Measurements from ENCODE around the gene NOX3.
"Not testable (repeated sequence)": the region's sequence is repeated elsewhere in the genome, so short reads cannot be mapped to it uniquely, and the experiment has no call there.

The NOX3 gene

GRCh38 chr6:155454471-155454870 is 1.2 kb downstream of the NOX3 start:
- H3K9ac ChIP-seq (ENCODE audit: low read length): no peak overlapping the region
- no peaks in the 10 kb centered on the region for H3K36me3 ChIP-seq (ENCODE audit: insufficient read depth, low read length)
- H3K4me1 ChIP-seq (ENCODE audit: insufficient read depth, low read length): no peaks in the 10 kb centered on the region
- H3K27me3 ChIP-seq (ENCODE audit: control insufficient read depth in 1 of 2, insufficient read depth in 2 of 2, low read length in 2 of 2): no peaks in the 10 kb centered on the region
- no peak overlapping the region for H3K27ac ChIP-seq (ENCODE audit: low read depth, low read length)
- no peak overlapping the region for H3K4me3 ChIP-seq (ENCODE audit: low read depth in 1 of 2, low read length in 2 of 2)
- H3K9me3 ChIP-seq (ENCODE audit: low read length): no peaks in the 10 kb centered on the region

GRCh38 chr6:155454008-155454407 is 1.6 kb downstream of the NOX3 start:
- Histone ChIP-seq H3K27ac (ENCODE audit: low read depth, low read length) (no peak overlapping the region), H3K36me3 (ENCODE audit: insufficient read depth, low read length) (no peaks in the 10 kb centered on the region), H3K9me3 (ENCODE audit: low read length) (no peaks in the 10 kb centered on the region), H3K9ac (ENCODE audit: low read length) (no peak overlapping the region), H3K27me3 (ENCODE audit: control insufficient read depth in 1 of 2, insufficient read depth in 2 of 2, low read length in 2 of 2) (no peaks in the 10 kb centered on the region), H3K4me3 (ENCODE audit: low read depth in 1 of 2, low read length in 2 of 2) (no peak overlapping the region), H3K4me1 (ENCODE audit: insufficient read depth, low read length) (no peaks in the 10 kb centered on the region)

- Histone ChIP-seq H3K4me1 (ENCODE audit: insufficient read depth, low read length) (no peaks in the 10 kb centered on the region), H3K9me3 (ENCODE audit: low read length) (no peaks in the 10 kb centered on the region), H3K9ac (ENCODE audit: low read length) (no peak overlapping the region), H3K36me3 (ENCODE audit: insufficient read depth, low read length) (no peaks in the 10 kb centered on the region), H3K27me3 (ENCODE audit: control insufficient read depth in 1 of 2, insufficient read depth in 2 of 2, low read length in 2 of 2) (no peaks in the 10 kb centered on the region), H3K27ac (ENCODE audit: low read depth, low read length) (no peak overlapping the region), H3K4me3 (ENCODE audit: low read depth in 1 of 2, low read length in 2 of 2) (no peak overlapping the region)
These were observed 3.1 kb downstream of the NOX3 start for GRCh38 chr6:155452576-155452975.

- not testable (repeated sequence) for H3K27ac ChIP-seq (ENCODE audit: low read depth, low read length); H3K9me3 ChIP-seq (ENCODE audit: low read length); H3K4me1 ChIP-seq (ENCODE audit: insufficient read depth, low read length); H3K9ac ChIP-seq (ENCODE audit: low read length); H3K4me3 ChIP-seq (ENCODE audit: low read depth in 1 of 2, low read length in 2 of 2); H3K36me3 ChIP-seq (ENCODE audit: insufficient read depth, low read length); H3K27me3 ChIP-seq (ENCODE audit: control insufficient read depth in 1 of 2, insufficient read depth in 2 of 2, low read length in 2 of 2)
These were observed 4.1 kb downstream of the NOX3 start for GRCh38 chr6:155451530-155451929.

- Histone ChIP-seq H3K9me3 (ENCODE audit: low read length) (no peaks in the 10 kb centered on the region), H3K4me3 (ENCODE audit: low read depth in 1 of 2, low read length in 2 of 2) (no peak overlapping the region), H3K36me3 (ENCODE audit: insufficient read depth, low read length) (no peaks in the 10 kb centered on the region), H3K4me1 (ENCODE audit: insufficient read depth, low read length) (no peaks in the 10 kb centered on the region), H3K27ac (ENCODE audit: low read depth, low read length) (no peak overlapping the region), H3K9ac (ENCODE audit: low read length) (no peak overlapping the region), H3K27me3 (ENCODE audit: control insufficient read depth in 1 of 2, insufficient read depth in 2 of 2, low read length in 2 of 2) (no peaks in the 10 kb centered on the region)
These were observed 5.4 kb downstream of the NOX3 start for GRCh38 chr6:155450240-155450581.

- Histone ChIP-seq H3K4me3 (ENCODE audit: low read depth in 1 of 2, low read length in 2 of 2) (no peak overlapping the region), H3K36me3 (ENCODE audit: insufficient read depth, low read length) (no peaks in the 10 kb centered on the region), H3K4me1 (ENCODE audit: insufficient read depth, low read length) (no peaks in the 10 kb centered on the region), H3K9me3 (ENCODE audit: low read length) (no peaks in the 10 kb centered on the region), H3K27me3 (ENCODE audit: control insufficient read depth in 1 of 2, insufficient read depth in 2 of 2, low read length in 2 of 2) (no peaks in the 10 kb centered on the region), H3K27ac (ENCODE audit: low read depth, low read length) (no peak overlapping the region), H3K9ac (ENCODE audit: low read length) (no peak overlapping the region)
These were observed 6.0 kb downstream of the NOX3 start for GRCh38 chr6:155449450-155450239.

- H3K27me3 ChIP-seq (ENCODE audit: control insufficient read depth in 1 of 2, insufficient read depth in 2 of 2, low read length in 2 of 2): no peaks in the 10 kb centered on the region
- H3K9me3 ChIP-seq (ENCODE audit: low read length): no peaks in the 10 kb centered on the region
- no peak overlapping the region for H3K9ac ChIP-seq (ENCODE audit: low read length)
- no peak overlapping the region for H3K4me3 ChIP-seq (ENCODE audit: low read depth in 1 of 2, low read length in 2 of 2)
- no peaks in the 10 kb centered on the region for H3K4me1 ChIP-seq (ENCODE audit: insufficient read depth, low read length)
- H3K27ac ChIP-seq (ENCODE audit: low read depth, low read length): no peak overlapping the region
- H3K36me3 ChIP-seq (ENCODE audit: insufficient read depth, low read length): no peaks in the 10 kb centered on the region
These were observed 6.8 kb downstream of the NOX3 start for GRCh38 chr6:155448668-155449449.

GRCh38 chr6:155447949-155448348 is 7.7 kb downstream of the NOX3 start:
- Histone ChIP-seq H3K4me1 (ENCODE audit: insufficient read depth, low read length) (no peaks in the 10 kb centered on the region), H3K27ac (ENCODE audit: low read depth, low read length) (no peak overlapping the region), H3K9me3 (ENCODE audit: low read length) (no peaks in the 10 kb centered on the region), H3K9ac (ENCODE audit: low read length) (no peak overlapping the region), H3K27me3 (ENCODE audit: control insufficient read depth in 1 of 2, insufficient read depth in 2 of 2, low read length in 2 of 2) (no peaks in the 10 kb centered on the region), H3K4me3 (ENCODE audit: low read depth in 1 of 2, low read length in 2 of 2) (no peak overlapping the region), H3K36me3 (ENCODE audit: insufficient read depth, low read length) (no peaks in the 10 kb centered on the region)

GRCh38 chr6:155444952-155445903 is 10.4 kb downstream of the NOX3 start:
- Histone ChIP-seq H3K36me3 (ENCODE audit: insufficient read depth, low read length) (no peaks in the 10 kb centered on the region), H3K27me3 (ENCODE audit: control insufficient read depth in 1 of 2, insufficient read depth in 2 of 2, low read length in 2 of 2) (no peaks in the 10 kb centered on the region), H3K4me1 (ENCODE audit: insufficient read depth, low read length) (no peaks in the 10 kb centered on the region), H3K27ac (ENCODE audit: low read depth, low read length) (no peak overlapping the region), H3K9me3 (ENCODE audit: low read length) (no peaks in the 10 kb centered on the region), H3K9ac (ENCODE audit: low read length) (no peak overlapping the region), H3K4me3 (ENCODE audit: low read depth in 1 of 2, low read length in 2 of 2) (no peak overlapping the region)

GRCh38 chr6:155444120-155444917 is 11.3 kb downstream of the NOX3 start:
- Histone ChIP-seq H3K27me3 (ENCODE audit: control insufficient read depth in 1 of 2, insufficient read depth in 2 of 2, low read length in 2 of 2) (no peaks in the 10 kb centered on the region), H3K4me3 (ENCODE audit: low read depth in 1 of 2, low read length in 2 of 2) (no peak overlapping the region), H3K9ac (ENCODE audit: low read length) (no peak overlapping the region), H3K36me3 (ENCODE audit: insufficient read depth, low read length) (no peaks in the 10 kb centered on the region), H3K4me1 (ENCODE audit: insufficient read depth, low read length) (no peaks in the 10 kb centered on the region), H3K27ac (ENCODE audit: low read depth, low read length) (no peak overlapping the region), H3K9me3 (ENCODE audit: low read length) (no peaks in the 10 kb centered on the region)

Data from muscle layer of colon (tissue), 2 donors.